HepG2 (cell line): ENCODE data around the gene ANAPC5. TPM values are rescaled to one million over a fixed set of nuclear protein-coding genes. Genes with fewer than 3 reads are reported as not detected.

ENCODE experiments used
- ATAC-seq: fragments of 200-7000 bp; cut with Tn5 transposase; 3 replicates; pipeline ENCODE4 v1.9.1; 2020; ENCODE audit warnings: mild to moderate bottlenecking, moderate library complexity
- BruUV-seq: library from RNA; stranded (reverse); fragments of 400-500 nt; replicated peaks from 2 replicates; lab custom pipeline; 2021; lab: Mats Ljungman, UMichigan
- CTCF ChIA-PET: fragments of 300-600 bp; formaldehyde crosslinking; extraction: SDS; loops from one replicate; lab custom pipeline; 2021; ENCODE audit warnings: low total read pairs, inconsistent platforms, low intra/inter-chr PET ratio; lab: Yijun Ruan, JAX
- POLR2A ChIA-PET: fragments of 350-600 bp; sonication (Branson Sonifier 250); formaldehyde crosslinking; loops from one replicate; lab custom pipeline; 2020; ENCODE audit warnings: antibody characterized with exemption, inconsistent platforms; lab: Yijun Ruan, JAX
- DNase-seq: peaks from one replicate; pipeline ENCODE4 v3.0.0-alpha.2; 2015; ENCODE audit warnings: low spot score
- FAIRE-seq: peaks from 3 replicates; lab custom pipeline; 2011; peaks lifted over from hg19 to GRCh38; lab: Jason Lieb, UNC
- H2AFZ ChIP-seq: one replicate; pipeline ENCODE4 v1.6.1; 2011; ENCODE audit warnings: low read length, inconsistent platforms
- H3K27ac ChIP-seq: fragments of 300-600 bp; 3 replicates; pipeline ENCODE4 v1.8.0; 2011; ENCODE audit warnings: mixed run types, mild to moderate bottlenecking, mixed read lengths, low read length, inconsistent platforms; ENCODE audit not compliant: insufficient read depth; ENCODE audit errors: extremely low read length
- H3K27me3 ChIP-seq, 2 experiments: fragments of 200-600 bp in 1 of 2; 2 replicates in 1 of 2; 3 replicates in 1 of 2; pipeline versions ENCODE4 v1.6.0 to v1.8.0; 2011; ENCODE audit warnings: low read length in 2 of 2, mild to moderate bottlenecking in 2 of 2, moderate library complexity in 2 of 2, inconsistent platforms in 1 of 2; ENCODE audit not compliant: insufficient read depth in 2 of 2, control insufficient read depth in 1 of 2
- H3K36me3 ChIP-seq, 2 experiments: fragments of 200-600 bp in 1 of 2; replicated peaks in 1 of 2; 2 replicates in 1 of 2; 3 replicates in 1 of 2; pipeline versions ENCODE4 v1.5.1 to v1.8.0; 2011; ENCODE audit warnings: low read length in 2 of 2, inconsistent platforms in 1 of 2; ENCODE audit not compliant: insufficient read depth in 2 of 2, control insufficient read depth in 1 of 2
- H3K4me1 ChIP-seq: 2 replicates; pipeline ENCODE4 v1.5.1; 2012; ENCODE audit warnings: low read length, inconsistent platforms; ENCODE audit not compliant: insufficient read depth
- H3K4me2 ChIP-seq: 2 replicates; pipeline ENCODE4 v1.6.0; 2011; ENCODE audit warnings: low read depth, low read length, inconsistent platforms
- H3K4me3 ChIP-seq, 3 experiments: fragments of 200-600 bp in 1 of 3; sonication (generic), shearing (Covaris generic) in 1 of 3; replicated peaks in 1 of 3; 2 replicates each; pipeline ENCODE4 v1.5.1; 2011 to 2016; ENCODE audit warnings: low read length in 3 of 3, inconsistent platforms in 2 of 3, low read depth in 2 of 3, mild to moderate bottlenecking in 2 of 3, control low read depth in 1 of 3, mixed read lengths in 1 of 3; ENCODE audit not compliant: insufficient read depth in 1 of 3
- H3K79me2 ChIP-seq: one replicate; pipeline ENCODE4 v1.6.1; 2011; ENCODE audit warnings: low read length, inconsistent platforms; ENCODE audit not compliant: insufficient read depth
- H3K9ac ChIP-seq: 2 replicates; pipeline ENCODE4 v1.6.0; 2011; ENCODE audit warnings: mild to moderate bottlenecking, low read depth, low read length, inconsistent platforms; ENCODE audit not compliant: insufficient read depth
- H3K9me3 ChIP-seq: 2 replicates; pipeline ENCODE4 v1.5.1; 2012; ENCODE audit warnings: mild to moderate bottlenecking, low read length
- H4K20me1 ChIP-seq: 2 replicates; pipeline ENCODE4 v1.6.0; 2011; ENCODE audit warnings: inconsistent platforms, mild to moderate bottlenecking, low read length, moderate library complexity; ENCODE audit not compliant: insufficient read depth
- AKAP8 ChIP-seq: sonication (generic); formaldehyde crosslinking; IDR thresholded peaks from 2 replicates; pipeline ENCODE4 v1.5.1; 2020; ENCODE audit warnings: mild to moderate bottlenecking, missing genetic modification reagents
- BCL6 ChIP-seq: IDR thresholded peaks from 2 replicates; pipeline ENCODE4 v1.6.1; 2016; ENCODE audit warnings: missing genetic modification reagents, missing compliant biosample characterization
- HMG20B ChIP-seq: conservative IDR thresholded peaks from 2 replicates; pipeline ENCODE4 v1.6.1; 2016; ENCODE audit warnings: missing genetic modification reagents, missing compliant biosample characterization
- KAT8 ChIP-seq: IDR thresholded peaks from 2 replicates; pipeline ENCODE4 v1.6.1; 2016; ENCODE audit warnings: missing genetic modification reagents, missing compliant biosample characterization
- KMT2A ChIP-seq: sonication (generic); formaldehyde crosslinking; IDR thresholded peaks from 2 replicates; pipeline ENCODE4 v1.4.0; 2020; ENCODE audit warnings: missing genetic modification reagents
- SIN3B ChIP-seq: fragments of 150-350 bp; IDR thresholded peaks from 2 replicates; pipeline ENCODE4 v1.6.1; 2014; ENCODE audit warnings: low read length
- TEAD3 ChIP-seq: optimal IDR thresholded peaks from 2 replicates; pipeline ENCODE3; 2016; ENCODE audit warnings: borderline replicate concordance
- TGIF2 ChIP-seq: IDR thresholded peaks from 2 replicates; pipeline ENCODE4 v1.6.1; 2016; ENCODE audit warnings: control low read depth, missing compliant biosample characterization
- TOE1 ChIP-seq: sonication (generic); formaldehyde crosslinking; IDR thresholded peaks from 2 replicates; pipeline ENCODE4 v1.4.0; 2020; ENCODE audit warnings: mild to moderate bottlenecking, missing genetic modification reagents
- ZFX ChIP-seq: sonication (generic); formaldehyde crosslinking; IDR thresholded peaks from 2 replicates; pipeline ENCODE4 v1.4.0; 2020; ENCODE audit warnings: mild to moderate bottlenecking, low read depth, missing genetic modification reagents, moderate library complexity
- ZNF292 ChIP-seq: sonication (generic); formaldehyde crosslinking; IDR thresholded peaks from 2 replicates; pipeline ENCODE4 v1.8.1; 2022; ENCODE audit warnings: mild to moderate bottlenecking, low read depth, missing genetic modification reagents, borderline replicate concordance
- ZNF3 ChIP-seq: IDR thresholded peaks from 2 replicates; pipeline ENCODE4 v1.7.0; 2017; ENCODE audit warnings: inconsistent platforms
- WGBS: methylation state at CpG from one replicate; pipeline ENCODE4 v1.1.6; 2017; ENCODE audit warnings: low lambda C conversion rate; 5-methylcytosine and 5-hydroxymethylcytosine counted together
- in situ Hi-C: cut with HindIII; loops from 2 replicates; pipeline ENCODE4 v1.10.0; 2017; ENCODE audit warnings: low pct_unique_long_range_greater_than_20kb; ENCODE audit not compliant: extremely low pct_ligation_motif_present
- intact Hi-C: fragments of 100-400 bp; cut with micrococcal nuclease; formaldehyde crosslinking; loops from one replicate; pipeline ENCODE4 v1.10.0; 2022; ENCODE audit not compliant: unreplicated experiment
- polyA plus RNA-seq, 8 experiments: library from polyadenylated mRNA; depleted of rRNA in 3 of 8; stranded (reverse) in 7 of 8; unstranded in 1 of 8; fragments of >200 nt; fragmentation: Illumina TruSeq in 4 of 8; extraction: Trizol in 4 of 8; gene quantifications; 2 replicates each; pipeline versions ENCODE4 v1.2.1 to v1.2.3, GENCODE V29; 2011 to 2016; ENCODE audit warnings: low read depth in 4 of 8, missing spikeins in 1 of 8, mixed read lengths in 1 of 8; ENCODE audit not compliant: insufficient read depth in 1 of 8
- total RNA-seq, 5 experiments: library from RNA; depleted of rRNA; stranded (reverse); fragments of >200 nt; fragmentation: Illumina TruSeq; extraction: Trizol; gene quantifications; 2 replicates each; pipeline ENCODE4 v1.2.3, GENCODE V29; 2016; ENCODE audit warnings: low read depth in 1 of 5
- TF ChIP-seq, protein P1 (sequence below): sonication (generic); formaldehyde crosslinking; IDR thresholded peaks from one replicate; pipeline ENCODE4 v1.5.1; 2020; ENCODE audit warnings: mild to moderate bottlenecking, missing genetic modification reagents; ENCODE audit errors: not compliant biosample characterization
- TF ChIP-seq, protein P2 (sequence below): sonication (generic); formaldehyde crosslinking; IDR thresholded peaks from 2 replicates; pipeline ENCODE4 v1.5.0; 2020; ENCODE audit warnings: missing genetic modification reagents

Gene ANAPC5
- total and polyA plus RNA-seq, 2 of the 13 experiments (the other 11 are each of a cell fraction or from before 2014, with no cell fraction given), result 146 to 161 TPM

DNA sequence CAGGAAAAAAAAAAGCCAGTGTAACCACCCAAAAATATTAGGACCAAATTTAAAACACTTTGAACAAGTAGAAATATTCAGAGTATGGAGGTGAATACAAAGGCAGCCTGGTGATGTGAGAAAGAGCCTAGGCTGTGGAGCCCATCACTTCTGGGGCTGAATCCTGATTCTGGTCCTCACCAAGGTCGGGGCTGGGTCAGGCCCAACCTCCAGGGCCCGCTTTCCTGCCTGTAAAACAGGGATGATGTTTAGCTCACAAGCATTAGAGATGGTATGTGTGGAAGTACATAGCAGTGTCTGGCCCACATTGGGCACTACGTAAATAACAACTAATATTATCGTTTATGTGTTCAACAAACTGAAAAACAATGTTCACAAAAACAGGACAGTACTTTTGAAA lies 47.9 kb downstream of the ANAPC5 start:
- ATAC-seq (peak; percentile 27; the same call in 2 of the 3 replicates), DNase-seq (no peak), FAIRE-seq (no peak)
- Histone ChIP-seq H3K4me2 (no peak overlapping the region), H3K27ac (no peak overlapping the region), H3K4me3 (no peak overlapping the region), H3K27me3 (no peaks in the 10 kb centered on the region), H3K36me3 (peaks cover 5 to 11% of the 10 kb centered on the region in 2 experiments; a peak in 2 of 5 replicates), H3K9ac (no peak overlapping the region), H4K20me1 (no peaks in the 10 kb centered on the region), H3K79me2 (no peaks in the 10 kb centered on the region), H2AFZ (no peak overlapping the region), H3K4me1 (peaks cover 19% of the 10 kb centered on the region), H3K9me3 (no peaks in the 10 kb centered on the region)
- ChIA-PET CTCF (no interaction called here), POLR2A (no interaction called here)
- intact Hi-C loops (no loop called here), in situ Hi-C loops (no loop called here)
- BruUV-seq, result no TSS peak
- TF ChIP-seq ZFX (CRISPR knock-in tag), result no peak
- TF ChIP-seq ZNF292 (CRISPR knock-in tag), result no peak
- no peak for TF ChIP-seq HMG20B
- no peak for TF ChIP-seq SIN3B
- TF ChIP-seq, protein P1, sequence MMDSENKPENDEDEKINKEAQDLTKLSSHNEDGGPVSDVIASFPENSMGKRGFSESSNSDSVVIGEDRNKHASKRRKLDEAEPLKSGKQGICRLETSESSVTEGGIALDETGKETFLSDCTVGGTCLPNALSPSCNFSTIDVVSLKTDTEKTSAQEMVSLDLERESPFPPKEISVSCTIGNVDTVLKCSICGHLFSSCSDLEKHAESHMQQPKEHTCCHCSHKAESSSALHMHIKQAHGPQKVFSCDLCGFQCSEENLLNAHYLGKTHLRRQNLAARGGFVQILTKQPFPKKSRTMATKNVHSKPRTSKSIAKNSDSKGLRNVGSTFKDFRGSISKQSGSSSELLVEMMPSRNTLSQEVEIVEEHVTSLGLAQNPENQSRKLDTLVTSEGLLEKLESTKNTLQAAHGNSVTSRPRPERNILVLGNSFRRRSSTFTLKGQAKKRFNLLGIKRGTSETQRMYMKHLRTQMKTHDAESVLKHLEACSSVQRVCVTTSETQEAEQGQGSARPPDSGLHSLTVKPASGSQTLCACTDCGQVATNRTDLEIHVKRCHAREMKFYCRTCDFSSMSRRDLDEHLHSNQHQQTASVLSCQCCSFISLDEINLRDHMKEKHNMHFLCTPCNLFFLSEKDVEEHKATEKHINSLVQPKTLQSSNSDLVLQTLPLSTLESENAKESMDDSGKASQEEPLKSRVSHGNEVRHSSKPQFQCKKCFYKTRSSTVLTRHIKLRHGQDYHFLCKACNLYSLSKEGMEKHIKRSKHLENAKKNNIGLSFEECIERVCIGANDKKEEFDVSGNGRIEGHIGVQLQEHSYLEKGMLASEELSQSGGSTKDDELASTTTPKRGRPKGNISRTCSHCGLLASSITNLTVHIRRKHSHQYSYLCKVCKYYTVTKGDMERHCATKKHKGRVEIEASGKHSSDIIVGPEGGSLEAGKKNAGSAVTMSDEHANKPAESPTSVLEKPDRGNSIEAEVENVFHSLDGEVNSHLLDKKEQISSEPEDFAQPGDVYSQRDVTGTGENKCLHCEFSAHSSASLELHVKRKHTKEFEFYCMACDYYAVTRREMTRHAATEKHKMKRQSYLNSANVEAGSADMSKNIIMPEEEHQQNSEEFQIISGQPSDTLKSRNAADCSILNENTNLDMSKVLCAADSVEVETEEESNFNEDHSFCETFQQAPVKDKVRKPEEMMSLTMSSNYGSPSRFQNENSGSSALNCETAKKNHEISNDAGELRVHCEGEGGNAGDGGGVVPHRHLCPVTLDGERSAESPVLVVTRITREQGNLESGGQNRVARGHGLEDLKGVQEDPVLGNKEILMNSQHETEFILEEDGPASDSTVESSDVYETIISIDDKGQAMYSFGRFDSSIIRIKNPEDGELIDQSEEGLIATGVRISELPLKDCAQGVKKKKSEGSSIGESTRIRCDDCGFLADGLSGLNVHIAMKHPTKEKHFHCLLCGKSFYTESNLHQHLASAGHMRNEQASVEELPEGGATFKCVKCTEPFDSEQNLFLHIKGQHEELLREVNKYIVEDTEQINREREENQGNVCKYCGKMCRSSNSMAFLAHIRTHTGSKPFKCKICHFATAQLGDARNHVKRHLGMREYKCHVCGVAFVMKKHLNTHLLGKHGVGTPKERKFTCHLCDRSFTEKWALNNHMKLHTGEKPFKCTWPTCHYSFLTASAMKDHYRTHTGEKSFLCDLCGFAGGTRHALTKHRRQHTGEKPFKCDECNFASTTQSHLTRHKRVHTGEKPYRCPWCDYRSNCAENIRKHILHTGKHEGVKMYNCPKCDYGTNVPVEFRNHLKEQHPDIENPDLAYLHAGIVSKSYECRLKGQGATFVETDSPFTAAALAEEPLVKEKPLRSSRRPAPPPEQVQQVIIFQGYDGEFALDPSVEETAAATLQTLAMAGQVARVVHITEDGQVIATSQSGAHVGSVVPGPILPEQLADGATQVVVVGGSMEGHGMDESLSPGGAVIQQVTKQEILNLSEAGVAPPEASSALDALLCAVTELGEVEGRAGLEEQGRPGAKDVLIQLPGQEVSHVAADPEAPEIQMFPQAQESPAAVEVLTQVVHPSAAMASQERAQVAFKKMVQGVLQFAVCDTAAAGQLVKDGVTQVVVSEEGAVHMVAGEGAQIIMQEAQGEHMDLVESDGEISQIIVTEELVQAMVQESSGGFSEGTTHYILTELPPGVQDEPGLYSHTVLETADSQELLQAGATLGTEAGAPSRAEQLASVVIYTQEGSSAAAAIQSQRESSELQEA (CRISPR knock-in tag), result no peak
- no peak for TF ChIP-seq TEAD3 (CRISPR knock-in tag)
- no peak for TF ChIP-seq TGIF2 (CRISPR knock-in tag)
- no peak for TF ChIP-seq KAT8 (CRISPR knock-in tag)
- no peak for TF ChIP-seq KMT2A
- no peak for TF ChIP-seq ZNF3 (CRISPR knock-in tag)
- TF ChIP-seq BCL6 (CRISPR knock-in tag), result no peak
- TF ChIP-seq, protein P2, sequence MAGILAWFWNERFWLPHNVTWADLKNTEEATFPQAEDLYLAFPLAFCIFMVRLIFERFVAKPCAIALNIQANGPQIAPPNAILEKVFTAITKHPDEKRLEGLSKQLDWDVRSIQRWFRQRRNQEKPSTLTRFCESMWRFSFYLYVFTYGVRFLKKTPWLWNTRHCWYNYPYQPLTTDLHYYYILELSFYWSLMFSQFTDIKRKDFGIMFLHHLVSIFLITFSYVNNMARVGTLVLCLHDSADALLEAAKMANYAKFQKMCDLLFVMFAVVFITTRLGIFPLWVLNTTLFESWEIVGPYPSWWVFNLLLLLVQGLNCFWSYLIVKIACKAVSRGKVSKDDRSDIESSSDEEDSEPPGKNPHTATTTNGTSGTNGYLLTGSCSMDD, result no peak
- no peak for TF ChIP-seq AKAP8 (CRISPR knock-in tag)
- no peak for TF ChIP-seq TOE1 (CRISPR knock-in tag)
- 74% methylated on average over 3 of the region's 4 CpGs for WGBS
